MCF 10A (cell line): ENCODE measurements around the gene RLN3. TPM values are rescaled to one million over a fixed set of nuclear protein-coding genes. Genes with fewer than 3 reads are reported as not detected.
A peak's percentile ranks its signal among the peaks of the same experiment; 100 is the strongest.
"Not testable (repeated sequence)": the region's sequence is repeated elsewhere in the genome, so short reads cannot be mapped to it uniquely, and the experiment has no call there.

Experiments
- BruUV-seq: library from RNA; stranded (reverse); fragments of 400-500 nt; replicated peaks from 2 replicates; lab custom pipeline; 2021; lab: Mats Ljungman, UMichigan
- CTCF ChIA-PET: fragments of 300-600 bp; sonication (Branson Sonifier 250); formaldehyde crosslinking; extraction: SDS; loops from one replicate; lab custom pipeline; 2021; ENCODE audit warnings: antibody characterized with exemption, inconsistent platforms; lab: Yijun Ruan, JAX
- POLR2A ChIA-PET: fragments of 300-600, 350-650 bp; sonication (Branson Sonifier 250); formaldehyde crosslinking; extraction: SDS; loops from one replicate; lab custom pipeline; 2020; ENCODE audit warnings: antibody characterized with exemption, inconsistent platforms; lab: Yijun Ruan, JAX
- DNase-seq: peaks from one replicate; pipeline ENCODE4 v3.0.0-alpha.2; 2018; ENCODE audit not compliant: unreplicated experiment
- H3K27ac Mint-ChIP-seq: one replicate; pipeline ENCODE4 v1.8.0; 2022; ENCODE audit warnings: mild to moderate bottlenecking, low read depth, mixed read lengths; ENCODE audit not compliant: unreplicated experiment
- H3K27me3 Mint-ChIP-seq: one replicate; pipeline ENCODE4 v1.8.0; 2022; ENCODE audit warnings: mixed read lengths; ENCODE audit not compliant: insufficient read depth, unreplicated experiment
- H3K36me3 Mint-ChIP-seq: one replicate; pipeline ENCODE4 v1.8.0; 2022; ENCODE audit warnings: mild to moderate bottlenecking, moderate library complexity, mixed read lengths; ENCODE audit not compliant: insufficient read depth, unreplicated experiment
- H3K4me1 Mint-ChIP-seq: one replicate; pipeline ENCODE4 v1.8.0; 2022; ENCODE audit warnings: mixed read lengths; ENCODE audit not compliant: insufficient read depth, unreplicated experiment
- H3K4me3 Mint-ChIP-seq: one replicate; pipeline ENCODE4 v1.8.0; 2022; ENCODE audit warnings: mild to moderate bottlenecking, moderate library complexity, mixed read lengths; ENCODE audit not compliant: unreplicated experiment
- H3K9me3 Mint-ChIP-seq: one replicate; pipeline ENCODE4 v1.8.0; 2022; ENCODE audit warnings: mixed read lengths; ENCODE audit not compliant: unreplicated experiment
- intact Hi-C: fragments of 100-400 bp; cut with micrococcal nuclease; formaldehyde crosslinking; loops from 2 replicates; pipeline ENCODE4 v1.14.1; 2022
- total RNA-seq: library from RNA; stranded (reverse); gene quantifications from 2 replicates; pipeline ENCODE4 v1.2.3, GENCODE V29; 2022
- TF ChIP-seq, protein P1 (sequence below): fragments of 200-600 bp; IDR thresholded peaks from one replicate; pipeline ENCODE4 v1.8.0; 2022; ENCODE audit warnings: antibody characterized with exemption, mild to moderate bottlenecking; ENCODE audit not compliant: unreplicated experiment

RLN3 gene
- total RNA-seq, 1 experiment from 2014 or later, result not detected

DNA sequence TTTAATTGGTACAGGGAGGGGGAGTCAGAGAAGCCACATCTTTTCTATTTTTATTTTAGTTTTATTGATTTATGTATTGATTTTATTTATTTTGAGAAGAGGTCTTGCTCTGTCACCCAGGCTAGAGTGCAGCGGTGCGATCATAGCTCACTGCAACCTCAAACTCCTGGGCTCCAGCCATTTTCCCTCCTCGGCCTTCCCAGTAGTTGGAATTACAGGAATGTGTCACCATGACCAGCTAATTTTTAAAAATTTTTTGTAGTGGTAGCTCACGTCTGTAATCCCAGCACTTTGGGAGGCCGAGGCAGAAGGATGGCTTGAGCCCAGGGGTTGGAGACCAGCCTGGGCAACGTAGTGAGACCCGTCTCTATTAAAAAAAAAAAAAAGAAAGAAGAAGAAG lies 7.8 kb downstream of the RLN3 start:
- TF ChIP-seq, protein P1, sequence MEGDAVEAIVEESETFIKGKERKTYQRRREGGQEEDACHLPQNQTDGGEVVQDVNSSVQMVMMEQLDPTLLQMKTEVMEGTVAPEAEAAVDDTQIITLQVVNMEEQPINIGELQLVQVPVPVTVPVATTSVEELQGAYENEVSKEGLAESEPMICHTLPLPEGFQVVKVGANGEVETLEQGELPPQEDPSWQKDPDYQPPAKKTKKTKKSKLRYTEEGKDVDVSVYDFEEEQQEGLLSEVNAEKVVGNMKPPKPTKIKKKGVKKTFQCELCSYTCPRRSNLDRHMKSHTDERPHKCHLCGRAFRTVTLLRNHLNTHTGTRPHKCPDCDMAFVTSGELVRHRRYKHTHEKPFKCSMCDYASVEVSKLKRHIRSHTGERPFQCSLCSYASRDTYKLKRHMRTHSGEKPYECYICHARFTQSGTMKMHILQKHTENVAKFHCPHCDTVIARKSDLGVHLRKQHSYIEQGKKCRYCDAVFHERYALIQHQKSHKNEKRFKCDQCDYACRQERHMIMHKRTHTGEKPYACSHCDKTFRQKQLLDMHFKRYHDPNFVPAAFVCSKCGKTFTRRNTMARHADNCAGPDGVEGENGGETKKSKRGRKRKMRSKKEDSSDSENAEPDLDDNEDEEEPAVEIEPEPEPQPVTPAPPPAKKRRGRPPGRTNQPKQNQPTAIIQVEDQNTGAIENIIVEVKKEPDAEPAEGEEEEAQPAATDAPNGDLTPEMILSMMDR, result no peak
- Mint-ChIP-seq H3K27me3 (no peaks in the 10 kb centered on the region), H3K27ac (no peak overlapping the region), H3K9me3 (no peaks in the 10 kb centered on the region), H3K4me1 (peaks cover 12% of the 10 kb centered on the region), H3K36me3 (peaks cover 6% of the 10 kb centered on the region), H3K4me3 (no peak overlapping the region)
- intact Hi-C loops, result no loop called here
- DNase-seq, result no peak
- POLR2A ChIA-PET, result no interaction called here
- no TSS peak for BruUV-seq
- CTCF ChIA-PET, result interaction anchor here (0.6 kb wide), 2 partner anchors 53 to 436 kb away, joined by 3 read pairs; no protein-coding TSS in a partner anchor

DNA sequence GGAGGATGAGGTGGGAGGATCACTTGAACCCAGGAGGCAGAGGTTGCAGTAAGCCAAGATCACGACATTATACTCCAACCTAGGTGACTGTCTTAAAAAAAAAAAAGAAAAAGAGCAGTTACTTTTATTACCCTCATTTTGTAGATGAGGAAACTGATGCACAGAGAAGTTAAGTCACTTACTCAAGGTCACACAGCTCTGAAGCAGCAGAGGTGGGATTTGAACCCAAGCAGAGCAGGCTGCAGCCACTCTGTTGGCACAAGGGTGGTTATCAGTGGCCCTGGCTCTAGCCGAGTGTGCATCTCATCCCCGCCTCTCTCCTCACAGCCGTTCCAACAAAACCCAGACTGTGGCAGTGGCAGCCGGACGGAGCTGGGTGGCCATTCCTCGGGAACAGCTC lies 11.2 kb downstream of the RLN3 start:
- ChIA-PET POLR2A (no interaction called here), CTCF (interaction anchor here (0.6 to 0.7 kb wide), 2 partner anchors 20 to 132 kb away, joined by 3 to 5 read pairs; no protein-coding TSS in a partner anchor)
- TF ChIP-seq, protein P1, result no peak
- BruUV-seq, result no TSS peak
- Mint-ChIP-seq H3K27ac (no peak overlapping the region), H3K9me3 (no peaks in the 10 kb centered on the region), H3K4me1 (no peaks in the 10 kb centered on the region), H3K36me3 (peaks cover 6% of the 10 kb centered on the region), H3K4me3 (no peak overlapping the region), H3K27me3 (no peaks in the 10 kb centered on the region)
- intact Hi-C loops, result no loop called here
- no peak for DNase-seq

DNA sequence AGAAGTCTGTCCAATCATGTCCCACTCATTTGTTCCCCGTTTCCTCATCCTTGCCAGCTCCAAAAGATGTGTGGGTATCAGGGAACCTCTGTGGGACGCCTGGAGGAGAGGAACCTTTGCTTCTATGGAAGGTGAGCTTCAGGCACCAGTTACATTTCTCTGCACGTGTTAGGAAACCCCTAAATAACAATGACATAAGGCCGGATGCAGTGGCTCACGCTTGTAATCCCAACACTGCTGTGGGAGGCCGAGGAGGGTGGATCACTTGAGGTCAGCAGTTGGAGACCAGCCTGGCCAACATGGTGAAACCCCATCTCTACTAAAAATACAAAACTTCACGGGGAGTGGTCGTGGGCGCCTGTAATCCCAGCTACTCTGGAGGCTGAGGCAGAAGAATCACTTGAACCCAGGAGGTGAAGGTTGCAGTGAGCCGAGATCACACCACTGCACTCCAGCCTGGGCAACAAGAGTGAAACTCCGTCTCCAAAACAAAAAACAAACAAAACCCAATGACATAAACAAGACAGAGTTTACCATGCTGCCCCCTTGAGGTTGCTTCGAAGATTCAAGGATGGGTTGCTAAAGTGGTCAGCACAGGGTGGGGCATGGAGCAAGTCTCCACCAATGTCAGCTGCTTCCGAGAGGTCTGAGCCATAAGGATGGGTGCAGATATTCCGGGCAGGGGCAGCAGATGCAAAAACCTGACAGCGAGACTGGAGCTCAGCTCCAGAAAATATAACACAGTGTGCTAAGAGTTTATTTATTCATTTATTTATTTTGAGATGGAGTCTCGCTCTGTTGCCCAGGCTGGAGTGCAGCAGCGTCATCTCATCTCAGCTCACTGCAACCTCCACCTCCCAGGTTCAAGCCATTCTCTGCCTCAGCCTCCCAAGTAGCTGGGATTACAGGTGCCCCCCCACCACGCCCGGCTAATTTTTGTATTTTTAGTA lies 15.0 kb downstream of the RLN3 start:
- not testable (repeated sequence) for BruUV-seq, H3K9me3 Mint-ChIP-seq, H3K4me1 Mint-ChIP-seq, H3K27me3 Mint-ChIP-seq, H3K36me3 Mint-ChIP-seq, H3K4me3 Mint-ChIP-seq
- CTCF ChIA-PET, result interaction anchor here (0.6 to 2.6 kb wide), 18 partner anchors 9 to 164 kb away, joined by 3 to 10 read pairs (median 4); partner anchors contain the start of genes MISP3 and PALM3
- H3K27ac Mint-ChIP-seq, result peak overlapping the region; percentile 77
- POLR2A ChIA-PET, result interaction anchor here (0.7 kb wide), 1 partner anchor 1389 kb away, joined by 3 read pairs; no protein-coding TSS in a partner anchor
- TF ChIP-seq, protein P1, result peak; percentile 52
- peak; percentile 72 for DNase-seq
- intact Hi-C loops, result loop anchor here (1.0 kb wide), 1 partner anchor 163 kb away; no protein-coding TSS in a partner anchor

DNA sequence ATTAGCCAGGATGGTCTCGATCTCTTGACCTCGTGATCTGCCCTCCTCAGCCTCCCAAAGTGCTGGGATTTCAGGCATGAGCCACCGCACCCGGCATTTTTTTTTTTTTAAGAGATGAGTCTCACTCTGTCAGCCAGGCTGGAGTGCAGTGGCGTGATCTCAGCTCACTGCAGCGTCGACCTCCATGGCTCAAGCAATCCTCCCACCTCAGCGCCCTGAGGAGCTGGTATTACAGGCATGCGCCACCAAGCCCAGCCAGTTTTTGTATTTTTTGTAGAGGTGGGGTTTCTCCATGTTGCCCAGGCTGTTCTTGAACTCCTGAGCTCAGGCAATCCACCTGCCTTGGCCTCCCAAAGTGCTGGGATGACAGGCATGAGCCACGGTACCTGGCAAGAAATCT lies 19.9 kb downstream of the RLN3 start:
- BruUV-seq, intact Hi-C loops, H3K27me3 Mint-ChIP-seq: not testable (repeated sequence)

More for the DNA sequence above, 19.9 kb downstream of the RLN3 start:
- POLR2A ChIA-PET, result interaction anchor here (0.6 to 1.1 kb wide), 2 partner anchors 103 to 172 kb away, joined by 3 to 5 read pairs; no protein-coding TSS in a partner anchor
- not testable (repeated sequence) for DNase-seq, H3K4me1 Mint-ChIP-seq, H3K27ac Mint-ChIP-seq, H3K9me3 Mint-ChIP-seq, H3K36me3 Mint-ChIP-seq, H3K4me3 Mint-ChIP-seq
- CTCF ChIA-PET, result interaction anchor here (0.6 to 2.0 kb wide), 8 partner anchors 10 to 174 kb away, joined by 3 to 12 read pairs (median 4); partner anchors contain the start of gene IL27RA
